ENCODE data around the gene PRDM11. TPM values are rescaled to one million over a fixed set of nuclear protein-coding genes. Genes with fewer than 3 reads are reported as not detected.

The PRDM11 gene
- total RNA-seq, 1 donor = 6.5 TPM

DNA sequence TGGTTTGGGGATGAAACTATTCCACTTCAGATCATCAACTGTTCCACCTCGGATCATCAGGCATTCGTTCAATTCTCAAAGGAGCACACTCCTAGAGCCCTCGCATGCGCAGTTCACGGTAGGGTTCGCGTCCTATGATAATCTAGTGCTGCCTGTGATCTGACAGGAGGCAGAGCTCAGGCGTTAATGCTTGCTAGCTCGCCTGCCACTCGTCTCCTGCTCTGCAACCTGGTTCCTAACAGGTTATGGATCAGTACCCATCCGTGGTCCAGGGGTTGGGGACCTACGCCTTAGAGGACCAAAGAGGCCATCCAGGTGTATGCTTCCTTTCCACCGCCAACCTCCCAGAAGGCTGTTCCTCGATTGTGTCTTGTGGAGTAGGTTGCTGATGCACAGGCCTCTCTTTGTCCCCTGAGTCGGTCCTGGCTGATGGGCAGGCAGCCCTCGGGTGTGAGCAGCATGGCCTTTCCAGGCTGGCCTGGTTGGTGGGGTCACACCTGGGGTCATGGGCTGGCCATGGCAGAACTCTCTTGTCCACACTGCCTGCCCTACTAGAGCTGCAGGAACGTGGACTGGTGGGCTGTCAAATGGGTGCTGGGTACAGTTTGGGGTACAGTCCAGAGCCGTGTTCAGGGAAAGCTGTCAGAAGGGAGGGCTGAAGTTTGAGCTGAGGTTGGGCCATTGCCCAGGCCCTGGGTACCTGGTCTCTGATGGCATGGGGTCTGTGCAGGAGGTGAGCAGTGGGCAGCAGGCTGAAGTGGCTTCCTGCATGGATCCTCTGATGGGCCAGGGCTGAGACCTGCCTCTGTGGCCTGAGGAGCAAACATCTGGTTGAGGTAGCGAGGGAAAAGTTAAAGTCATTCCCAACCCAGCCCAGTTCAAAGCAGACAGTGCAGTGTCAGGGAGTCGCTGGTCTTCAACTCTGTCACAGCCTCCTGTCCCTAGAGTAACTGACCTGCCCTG, 11.1 kb downstream of the PRDM11 start:
- TF ChIP-seq, protein P1, sequence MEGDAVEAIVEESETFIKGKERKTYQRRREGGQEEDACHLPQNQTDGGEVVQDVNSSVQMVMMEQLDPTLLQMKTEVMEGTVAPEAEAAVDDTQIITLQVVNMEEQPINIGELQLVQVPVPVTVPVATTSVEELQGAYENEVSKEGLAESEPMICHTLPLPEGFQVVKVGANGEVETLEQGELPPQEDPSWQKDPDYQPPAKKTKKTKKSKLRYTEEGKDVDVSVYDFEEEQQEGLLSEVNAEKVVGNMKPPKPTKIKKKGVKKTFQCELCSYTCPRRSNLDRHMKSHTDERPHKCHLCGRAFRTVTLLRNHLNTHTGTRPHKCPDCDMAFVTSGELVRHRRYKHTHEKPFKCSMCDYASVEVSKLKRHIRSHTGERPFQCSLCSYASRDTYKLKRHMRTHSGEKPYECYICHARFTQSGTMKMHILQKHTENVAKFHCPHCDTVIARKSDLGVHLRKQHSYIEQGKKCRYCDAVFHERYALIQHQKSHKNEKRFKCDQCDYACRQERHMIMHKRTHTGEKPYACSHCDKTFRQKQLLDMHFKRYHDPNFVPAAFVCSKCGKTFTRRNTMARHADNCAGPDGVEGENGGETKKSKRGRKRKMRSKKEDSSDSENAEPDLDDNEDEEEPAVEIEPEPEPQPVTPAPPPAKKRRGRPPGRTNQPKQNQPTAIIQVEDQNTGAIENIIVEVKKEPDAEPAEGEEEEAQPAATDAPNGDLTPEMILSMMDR (IDR thresholded peaks at IDR 0.05; ENCODE audit: insufficient read depth, low read depth, low read length) = no peak
- no peak for DNase-seq (ENCODE audit: low read depth)
- H3K4me3 ChIP-seq (ENCODE audit: low read depth, low read length) = no peak overlapping the region

DNA sequence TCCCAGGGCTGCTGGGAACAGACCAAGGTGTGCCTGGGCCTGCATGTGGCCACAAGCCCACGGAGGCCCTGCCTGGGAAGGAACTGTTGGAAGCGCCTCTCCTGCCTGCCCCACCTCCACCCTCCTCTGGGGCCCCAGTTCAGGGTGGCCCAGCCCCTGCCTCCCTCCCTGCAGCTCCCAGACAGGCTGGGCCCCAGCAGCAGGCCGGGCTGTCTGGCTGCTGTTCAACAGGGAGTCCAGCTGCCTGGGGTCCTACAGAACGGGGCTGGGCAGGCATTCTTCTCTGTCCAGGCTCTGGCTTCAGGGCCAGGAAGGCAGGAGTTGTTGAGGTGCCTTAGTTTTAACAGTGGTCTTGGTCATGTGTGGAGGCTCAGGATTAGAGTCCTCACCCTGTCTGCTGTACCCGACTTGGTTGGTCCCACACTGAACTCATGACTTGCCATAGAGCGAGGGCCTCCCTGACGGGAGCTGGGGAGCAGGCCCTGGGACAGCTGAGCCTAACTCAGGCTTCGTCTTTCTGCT, 11.8 kb downstream of the PRDM11 start:
- TF ChIP-seq, protein P1 (IDR thresholded peaks at IDR 0.05; ENCODE audit: insufficient read depth, low read depth, low read length) = no peak
- DNase-seq (ENCODE audit: low read depth) = peak; percentile 25
- no peak overlapping the region for H3K4me3 ChIP-seq (ENCODE audit: low read depth, low read length)

DNA sequence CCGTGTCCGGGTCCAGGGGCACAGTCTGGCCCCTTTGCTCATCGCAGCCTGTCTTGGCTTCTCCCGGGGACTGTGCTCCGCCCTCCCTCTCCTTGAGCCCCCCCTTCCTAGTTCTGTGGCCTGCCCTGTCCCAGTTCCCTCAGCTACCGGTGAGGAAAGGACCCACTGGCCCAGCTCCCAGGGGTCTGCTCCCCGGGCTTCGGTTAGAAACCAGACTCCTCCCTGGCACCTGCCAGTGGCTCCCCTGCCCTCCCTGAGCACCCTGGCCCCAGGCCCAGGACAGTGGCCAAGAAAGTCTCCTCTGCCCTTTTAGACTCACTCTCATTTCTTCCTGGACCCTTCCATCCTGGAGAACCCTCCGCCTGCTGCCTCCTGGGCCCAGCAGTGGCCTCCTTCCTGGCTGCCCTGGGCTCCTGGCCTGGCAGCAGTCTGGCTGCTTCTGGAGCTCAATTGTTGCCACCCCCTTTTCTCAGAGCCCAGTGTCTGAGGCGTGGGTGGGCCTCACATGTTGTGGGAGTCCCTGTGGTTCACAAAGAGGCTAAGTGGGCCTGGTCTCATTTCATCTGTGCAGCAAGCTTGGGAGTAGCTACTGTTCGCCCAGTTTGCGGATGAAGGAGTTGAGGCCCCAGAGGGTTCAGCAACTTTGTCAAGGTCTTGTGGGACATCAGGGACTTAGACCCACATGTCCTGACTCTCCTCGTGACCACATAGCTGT, 12.6 kb downstream of the PRDM11 start:
- DNase-seq (ENCODE audit: low read depth) = no peak
- TF ChIP-seq, protein P1 (IDR thresholded peaks at IDR 0.05; ENCODE audit: insufficient read depth, low read depth, low read length) = no peak
- H3K4me3 ChIP-seq (ENCODE audit: low read depth, low read length) = no peak overlapping the region

DNA sequence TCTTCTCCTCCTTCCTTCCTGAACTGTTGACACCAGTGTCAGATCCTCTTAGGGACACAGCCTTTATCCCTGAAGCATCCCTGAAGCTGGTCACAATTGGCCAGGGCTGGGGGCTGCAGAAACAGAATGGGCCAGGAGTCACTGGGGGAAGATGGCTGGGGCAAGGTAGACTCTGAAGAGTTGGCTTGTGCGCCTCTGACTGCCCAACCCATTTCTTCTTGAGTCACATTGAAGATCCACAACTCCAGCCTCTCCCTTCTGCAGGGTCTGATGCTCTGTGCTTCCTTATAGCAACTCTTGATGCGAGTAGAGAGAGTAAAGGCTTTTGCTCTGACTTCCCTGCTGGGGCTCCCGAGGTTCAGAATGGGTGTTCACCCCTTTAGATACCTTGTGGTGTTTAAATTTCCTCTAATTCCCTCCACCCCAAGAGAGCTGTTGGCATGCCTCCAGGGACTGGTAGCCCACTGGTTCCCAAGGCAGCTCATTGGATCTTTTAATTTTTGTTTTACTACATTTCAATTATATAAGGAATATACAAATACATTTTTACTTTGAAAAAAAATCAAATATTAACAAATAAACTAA, 13.4 kb downstream of the PRDM11 start:
- no peak for DNase-seq (ENCODE audit: low read depth)
- TF ChIP-seq, protein P1 (IDR thresholded peaks at IDR 0.05; ENCODE audit: insufficient read depth, low read depth, low read length) = no peak
- H3K4me3 ChIP-seq (ENCODE audit: low read depth, low read length) = no peak overlapping the region

DNA sequence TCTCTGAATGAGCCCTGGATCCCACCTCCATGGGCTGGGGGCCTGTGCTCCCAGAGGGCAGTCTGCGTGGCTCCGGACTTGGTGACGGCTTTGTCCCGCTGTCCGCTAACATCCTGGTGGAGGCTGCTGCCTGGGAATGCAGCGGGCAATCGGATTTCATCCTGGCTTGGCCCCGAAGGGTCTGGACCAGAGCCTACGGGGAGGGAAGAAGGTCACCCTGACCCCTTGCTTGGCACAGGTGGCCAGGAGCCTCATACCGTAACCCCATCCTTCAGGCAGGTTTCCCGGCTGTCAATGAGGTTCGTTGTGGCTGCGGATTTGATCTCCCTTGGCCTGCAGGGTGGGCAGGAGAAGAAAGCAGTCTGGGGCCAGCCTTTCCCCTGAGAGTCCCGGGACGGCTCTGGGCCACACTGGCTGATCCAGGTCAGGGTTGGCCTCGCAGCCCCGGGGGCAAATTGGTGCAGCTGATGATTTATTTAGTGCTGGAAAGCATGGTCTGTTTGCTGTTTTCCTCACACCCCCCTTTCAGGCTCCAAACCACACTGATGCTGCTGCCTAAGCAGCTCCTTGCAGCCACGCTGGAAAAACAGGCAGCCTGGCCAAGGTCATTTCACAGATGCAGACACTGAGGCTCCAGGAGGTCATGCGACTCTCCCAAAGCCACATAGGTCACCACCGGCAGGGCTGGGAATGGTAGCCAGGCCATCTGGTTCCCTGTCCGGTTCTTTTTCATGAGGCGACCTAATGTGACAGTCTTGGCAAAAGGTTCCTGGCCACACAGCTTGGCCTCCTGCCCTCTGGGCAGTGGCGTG, 15.0 kb downstream of the PRDM11 start:
- DNase-seq (ENCODE audit: low read depth) = no peak
- no peak overlapping the region for H3K4me3 ChIP-seq (ENCODE audit: low read depth, low read length)

More for the DNA sequence above, 15.0 kb downstream of the PRDM11 start:
- TF ChIP-seq, protein P1 (IDR thresholded peaks at IDR 0.05; ENCODE audit: insufficient read depth, low read depth, low read length) = no peak
